ENCODE measurements around the gene APBB1. TPM values are rescaled to one million over a fixed set of nuclear protein-coding genes. Genes with fewer than 3 reads are reported as not detected.
A peak's percentile ranks its signal among the peaks of the same experiment; 100 is the strongest.

APBB1 gene
- total and polyA plus RNA-seq, 8 donors = 18.8 to 60.1 (median 22.0) TPM

DNA sequence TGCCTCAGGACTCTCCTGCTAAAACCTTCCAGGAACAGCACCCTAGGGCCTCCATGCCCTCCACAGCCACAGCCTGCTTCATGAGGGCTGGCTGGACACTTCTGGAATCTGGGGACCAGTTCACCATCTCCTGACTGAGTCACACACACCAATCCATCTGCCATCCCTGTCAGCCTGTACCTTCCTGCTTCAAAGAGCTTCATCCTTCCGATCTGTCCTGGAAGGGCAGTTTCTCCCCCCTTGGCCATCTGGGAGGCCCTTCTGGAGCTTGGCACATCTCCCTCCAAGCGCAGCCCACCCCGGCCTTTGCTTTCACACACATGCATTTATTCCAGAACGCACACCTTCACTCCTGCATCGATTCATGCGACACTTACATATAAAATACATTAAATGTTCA lies 13.0 kb downstream of the APBB1 start:
- intact Hi-C loops (cut with DNase I; ENCODE audit: low total_unique reads) = no loop called here
- Histone ChIP-seq H3K36me3 (peaks cover 14 to 58% (median 45%) of the 10 kb centered on the region in 4 donors), H3K27ac (peak overlapping the region in 1 of 5 donors; percentile 38), H3K27me3 (no peaks in the 10 kb centered on the region), H3K4me3 (no peak overlapping the region), H3K4me1 (peaks cover 0 to 22% (median 13%) of the 10 kb centered on the region in 4 donors), H3K9me3 (no peaks in the 10 kb centered on the region)
- no peak for DNase-seq
- TF ChIP-seq, protein P1, sequence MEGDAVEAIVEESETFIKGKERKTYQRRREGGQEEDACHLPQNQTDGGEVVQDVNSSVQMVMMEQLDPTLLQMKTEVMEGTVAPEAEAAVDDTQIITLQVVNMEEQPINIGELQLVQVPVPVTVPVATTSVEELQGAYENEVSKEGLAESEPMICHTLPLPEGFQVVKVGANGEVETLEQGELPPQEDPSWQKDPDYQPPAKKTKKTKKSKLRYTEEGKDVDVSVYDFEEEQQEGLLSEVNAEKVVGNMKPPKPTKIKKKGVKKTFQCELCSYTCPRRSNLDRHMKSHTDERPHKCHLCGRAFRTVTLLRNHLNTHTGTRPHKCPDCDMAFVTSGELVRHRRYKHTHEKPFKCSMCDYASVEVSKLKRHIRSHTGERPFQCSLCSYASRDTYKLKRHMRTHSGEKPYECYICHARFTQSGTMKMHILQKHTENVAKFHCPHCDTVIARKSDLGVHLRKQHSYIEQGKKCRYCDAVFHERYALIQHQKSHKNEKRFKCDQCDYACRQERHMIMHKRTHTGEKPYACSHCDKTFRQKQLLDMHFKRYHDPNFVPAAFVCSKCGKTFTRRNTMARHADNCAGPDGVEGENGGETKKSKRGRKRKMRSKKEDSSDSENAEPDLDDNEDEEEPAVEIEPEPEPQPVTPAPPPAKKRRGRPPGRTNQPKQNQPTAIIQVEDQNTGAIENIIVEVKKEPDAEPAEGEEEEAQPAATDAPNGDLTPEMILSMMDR (IDR thresholded peaks at IDR 0.05) = no peak
- TF ChIP-seq POLR2A (IDR thresholded peaks at IDR 0.05) = no peak
- no peak for TF ChIP-seq EP300 (IDR thresholded peaks at IDR 0.05)
- no peak for TF ChIP-seq POLR2AphosphoS5 (IDR thresholded peaks at IDR 0.05)
- WGBS, 5 donors = 90 to 97% (median 96%) methylated on average over 6 of the region's 6 CpGs

DNA sequence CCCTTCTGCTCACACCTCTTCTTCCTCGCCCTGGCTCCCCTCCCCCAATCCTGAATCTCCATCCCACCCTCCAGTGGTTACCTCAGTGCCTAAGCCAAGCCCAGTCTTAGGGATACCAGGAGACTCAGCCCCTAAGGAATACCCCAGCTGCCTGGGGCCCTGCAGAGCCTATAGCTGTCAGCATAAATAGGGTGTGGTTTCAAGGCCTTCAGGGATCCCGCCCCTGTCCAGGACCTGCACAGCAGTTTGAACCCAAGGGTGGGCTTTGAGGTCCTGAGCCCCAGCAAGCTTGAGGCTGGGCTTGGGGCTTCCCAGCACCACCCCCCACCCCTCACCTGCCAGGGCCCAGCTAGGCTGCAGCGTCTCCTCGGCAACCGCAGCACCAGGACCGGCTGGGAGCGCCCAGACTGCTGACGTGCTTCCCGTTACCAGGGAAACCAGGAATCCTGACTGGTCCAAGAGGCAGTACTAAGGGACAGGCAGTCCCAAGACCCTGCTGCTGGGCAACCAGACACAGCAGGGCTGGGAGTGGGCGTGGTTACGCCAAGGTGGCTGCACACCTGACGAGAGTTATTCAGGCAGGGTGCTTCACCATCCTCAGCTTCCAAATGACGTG lies 13.7 kb downstream of the APBB1 start:
- Histone ChIP-seq H3K27me3 (no peaks in the 10 kb centered on the region), H3K4me1 (peaks cover 0 to 22% (median 13%) of the 10 kb centered on the region in 4 donors), H3K27ac (peak overlapping the region; percentile 3 to 42 (median 34)), H3K36me3 (peaks cover 15 to 58% (median 44%) of the 10 kb centered on the region in 4 donors), H3K9me3 (no peaks in the 10 kb centered on the region), H3K4me3 (no peak overlapping the region)
- no peak for TF ChIP-seq POLR2AphosphoS5 (IDR thresholded peaks at IDR 0.05)
- no peak for TF ChIP-seq EP300 (IDR thresholded peaks at IDR 0.05)
- TF ChIP-seq, protein P1 (IDR thresholded peaks at IDR 0.05) = no peak
- no peak for TF ChIP-seq POLR2A (IDR thresholded peaks at IDR 0.05)
- DNase-seq = peak; percentile 38 to 88
- 57 to 74% (median 70%) methylated on average over 1 to 13 of the region's 13 CpGs for WGBS, 5 donors
- intact Hi-C loops (cut with DNase I; ENCODE audit: low total_unique reads) = no loop called here

DNA sequence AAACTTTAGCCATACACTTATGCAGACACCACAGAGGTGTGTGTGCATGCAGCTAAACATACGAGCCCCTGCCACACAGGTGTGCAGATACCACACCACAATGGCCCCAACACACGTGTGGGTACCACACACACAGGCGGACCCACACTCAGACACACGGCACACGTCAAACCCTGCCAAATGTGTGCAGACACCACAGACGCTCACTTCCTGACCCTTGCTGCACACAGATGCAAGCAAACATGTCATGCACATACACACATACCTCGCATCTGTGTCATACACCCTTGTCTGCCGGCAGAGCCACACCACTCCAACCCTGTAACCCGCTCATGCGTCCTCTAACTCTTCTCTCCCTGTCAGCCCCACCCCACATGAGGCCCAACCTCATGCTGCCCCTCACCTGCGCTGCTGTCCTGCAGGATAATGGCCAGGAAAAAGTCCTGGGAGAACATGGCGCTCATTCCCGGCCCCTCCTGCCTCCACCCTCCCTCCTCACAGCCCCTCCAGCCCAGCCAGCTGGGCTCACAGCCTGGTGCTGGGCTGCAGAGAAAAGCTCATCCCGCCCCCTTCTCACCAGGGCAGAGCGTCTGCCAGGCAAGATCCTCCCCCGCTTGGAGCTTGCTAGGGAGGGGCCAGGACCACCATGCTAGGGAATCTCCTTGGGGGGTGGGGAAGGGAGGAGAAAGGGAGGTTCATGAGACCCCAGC lies 14.4 kb downstream of the APBB1 start:
- Histone ChIP-seq H3K4me1 (peaks cover 0 to 22% (median 13%) of the 10 kb centered on the region in 4 donors), H3K27me3 (no peaks in the 10 kb centered on the region), H3K27ac (peak overlapping the region; percentile 3 to 42 (median 34)), H3K4me3 (no peak overlapping the region), H3K9me3 (no peaks in the 10 kb centered on the region), H3K36me3 (peaks cover 13 to 58% (median 40%) of the 10 kb centered on the region in 4 donors)
- no peak for TF ChIP-seq POLR2AphosphoS5 (IDR thresholded peaks at IDR 0.05)
- intact Hi-C loops (cut with DNase I; ENCODE audit: low total_unique reads) = no loop called here
- WGBS, 5 donors = 61 to 81% (median 76%) methylated on average over 10 to 16 of the region's 16 CpGs
- DNase-seq = peak in 1 of 2 donors; percentile 49

DNA sequence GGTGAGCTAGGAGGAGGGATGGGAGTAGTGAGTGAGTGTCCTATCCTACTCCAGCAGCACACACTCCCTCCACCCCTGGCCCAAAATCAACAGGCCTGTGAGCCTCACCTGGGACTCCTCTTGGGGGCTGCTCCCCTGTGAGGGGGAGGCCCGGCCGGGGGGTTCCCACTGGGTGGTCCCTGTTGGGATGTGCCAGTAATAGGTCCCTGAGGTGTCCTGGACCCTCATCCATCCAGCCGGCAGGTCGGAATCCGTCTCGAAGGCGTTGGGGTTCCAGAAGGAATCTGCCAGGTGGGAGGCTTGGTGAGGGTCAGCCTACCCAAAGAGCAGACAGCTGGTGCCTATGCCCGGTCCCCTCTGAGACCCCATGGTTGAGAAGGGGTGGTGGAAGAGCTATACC lies 15.4 kb downstream of the APBB1 start:
- Histone ChIP-seq H3K27me3 (no peaks in the 10 kb centered on the region), H3K27ac (peak overlapping the region in 4 of 5 donors; percentile 24 to 46 (median 39)), H3K9me3 (no peaks in the 10 kb centered on the region), H3K36me3 (peaks cover 13 to 55% (median 34%) of the 10 kb centered on the region in 4 donors), H3K4me1 (peaks cover 0 to 22% (median 13%) of the 10 kb centered on the region in 4 donors), H3K4me3 (no peak overlapping the region)
- TF ChIP-seq, protein P1 (IDR thresholded peaks at IDR 0.05) = no peak
- 84 to 93% (median 90%) methylated on average over 5 to 8 of the region's 8 CpGs for WGBS, 5 donors
- no peak for DNase-seq
- intact Hi-C loops (cut with DNase I; ENCODE audit: low total_unique reads) = no loop called here

Measured in stomach (tissue), 9 donors.